ENCODE results near the gene GRM1. TPM values are rescaled to one million over a fixed set of nuclear protein-coding genes. Genes with fewer than 3 reads are reported as not detected.

The GRM1 gene
- total and polyA plus RNA-seq, 2 donors (not counting 3 experiments of a cell fraction or from before 2014, with no cell fraction given), result 0.07 TPM; not detected in 1

DNA sequence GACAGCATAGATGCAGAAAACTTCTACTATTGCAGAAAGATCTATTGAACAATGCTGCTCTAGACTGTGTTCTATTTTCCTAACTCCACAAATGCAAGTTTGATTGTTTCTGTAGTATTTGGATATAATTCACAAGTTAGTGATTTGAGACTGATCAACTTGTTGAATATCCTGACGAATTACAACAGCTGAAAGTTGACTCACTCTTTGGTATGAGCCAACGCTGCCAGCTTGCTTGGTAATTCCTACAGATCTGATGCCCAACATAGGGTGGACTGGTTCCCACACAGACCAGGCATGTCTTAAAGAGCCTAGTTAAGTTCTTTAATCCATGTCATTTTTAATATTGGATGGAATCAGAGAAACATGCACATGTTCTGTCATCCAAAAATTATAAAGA lies 283.7 kb downstream of the GRM1 start:
- no peaks in the 10 kb centered on the region for H3K9me1 ChIP-seq (replicated peaks; ENCODE audit: control insufficient read depth, extremely low read depth, insufficient read depth, low read length)
- H3K79me2 ChIP-seq (ENCODE audit: control insufficient read depth, insufficient read depth, low read length), result no peaks in the 10 kb centered on the region
- intact Hi-C loops (cut with micrococcal nuclease), result no loop called here
- H3K36me3 ChIP-seq (ENCODE audit: control insufficient read depth in 2 of 2, extremely low read depth in 1 of 2, insufficient read depth in 2 of 2, low read length in 2 of 2), result no peaks in the 10 kb centered on the region
- no peak for FAIRE-seq
- DNase-seq (ENCODE audit: low read depth, low spot score), result no peak
- H3K4me1 ChIP-seq (ENCODE audit: control insufficient read depth, extremely low read depth, insufficient read depth, low read length), result no peaks in the 10 kb centered on the region
- H3K27me3 ChIP-seq (ENCODE audit: control insufficient read depth in 2 of 2, insufficient read depth in 2 of 2, low read length in 2 of 2), result no peaks in the 10 kb centered on the region
- H4K20me1 ChIP-seq (replicated peaks; ENCODE audit: control insufficient read depth, extremely low read depth, insufficient read depth, low read length), result no peaks in the 10 kb centered on the region
- H3K4me3 ChIP-seq (replicated peaks in 1 of 3; ENCODE audit: insufficient read depth in 1 of 3, low read depth in 1 of 3, low read length in 3 of 3), result no peak overlapping the region
- H2AFZ ChIP-seq (ENCODE audit: low read depth, low read length), result no peak overlapping the region
- ChIA-PET POLR2A (no interaction called here), CTCF (interaction anchor here (0.6 kb wide), 1 partner anchor 1225 kb away, joined by 5 read pairs; no protein-coding TSS in a partner anchor)
- TF ChIP-seq, protein P1, sequence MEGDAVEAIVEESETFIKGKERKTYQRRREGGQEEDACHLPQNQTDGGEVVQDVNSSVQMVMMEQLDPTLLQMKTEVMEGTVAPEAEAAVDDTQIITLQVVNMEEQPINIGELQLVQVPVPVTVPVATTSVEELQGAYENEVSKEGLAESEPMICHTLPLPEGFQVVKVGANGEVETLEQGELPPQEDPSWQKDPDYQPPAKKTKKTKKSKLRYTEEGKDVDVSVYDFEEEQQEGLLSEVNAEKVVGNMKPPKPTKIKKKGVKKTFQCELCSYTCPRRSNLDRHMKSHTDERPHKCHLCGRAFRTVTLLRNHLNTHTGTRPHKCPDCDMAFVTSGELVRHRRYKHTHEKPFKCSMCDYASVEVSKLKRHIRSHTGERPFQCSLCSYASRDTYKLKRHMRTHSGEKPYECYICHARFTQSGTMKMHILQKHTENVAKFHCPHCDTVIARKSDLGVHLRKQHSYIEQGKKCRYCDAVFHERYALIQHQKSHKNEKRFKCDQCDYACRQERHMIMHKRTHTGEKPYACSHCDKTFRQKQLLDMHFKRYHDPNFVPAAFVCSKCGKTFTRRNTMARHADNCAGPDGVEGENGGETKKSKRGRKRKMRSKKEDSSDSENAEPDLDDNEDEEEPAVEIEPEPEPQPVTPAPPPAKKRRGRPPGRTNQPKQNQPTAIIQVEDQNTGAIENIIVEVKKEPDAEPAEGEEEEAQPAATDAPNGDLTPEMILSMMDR (IDR thresholded peaks at IDR 0.05; ENCODE audit: extremely low read depth in 1 of 2, insufficient read depth in 1 of 2, low read depth in 1 of 2, low read length in 2 of 2), result no peak
- TF ChIP-seq, protein P2, sequence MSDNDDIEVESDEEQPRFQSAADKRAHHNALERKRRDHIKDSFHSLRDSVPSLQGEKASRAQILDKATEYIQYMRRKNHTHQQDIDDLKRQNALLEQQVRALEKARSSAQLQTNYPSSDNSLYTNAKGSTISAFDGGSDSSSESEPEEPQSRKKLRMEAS (IDR thresholded peaks at IDR 0.05; ENCODE audit: insufficient read depth, insufficient read length), result no peak
- TF ChIP-seq POLR2AphosphoS5 (IDR thresholded peaks at IDR 0.05; ENCODE audit: insufficient read depth, low read depth, low read length) (no peak), POLR2A (IDR thresholded peaks at IDR 0.05; ENCODE audit: low read depth, low read length) (no peak), GATA2 (IDR thresholded peaks at IDR 0.05; ENCODE audit: insufficient read depth, insufficient read length, low read depth, low read length) (no peak), JUN (IDR thresholded peaks at IDR 0.05; ENCODE audit: borderline replicate concordance, insufficient read depth, insufficient read length, low read depth) (no peak), FOS (IDR thresholded peaks at IDR 0.05; ENCODE audit: borderline replicate concordance, insufficient read depth, low read length) (no peak), MYC (IDR thresholded peaks at IDR 0.05; ENCODE audit: low read depth, low read length) (no peak), EZH2 (IDR thresholded peaks at IDR 0.05; ENCODE audit: borderline replicate concordance, low read depth, low read length, severe bottlenecking) (no peak)
- H3K9ac ChIP-seq (replicated peaks; ENCODE audit: extremely low read depth, insufficient read depth, low read length), result no peak overlapping the region
- no TSS peak for BruUV-seq (replicated peaks)
- no peaks in the 10 kb centered on the region for H3K9me3 ChIP-seq (replicated peaks; ENCODE audit: control insufficient read depth, insufficient read depth, low read length)
- no peak overlapping the region for H3K27ac ChIP-seq (ENCODE audit: insufficient read depth, low read depth, low read length)
- H3K4me2 ChIP-seq (ENCODE audit: insufficient read depth, low read length), result no peak overlapping the region
- dilution Hi-C loops (cut with MboI; ENCODE audit: extremely low pct_ligation_motif_present, low sequenced_read_pairs), result no loop called here

All from endothelial cell of umbilical vein (primary cell).